Measurements from ENCODE around the gene CXCR1. TPM values are rescaled to one million over a fixed set of nuclear protein-coding genes. Genes with fewer than 3 reads are reported as not detected.
"Not testable (repeated sequence)": the region's sequence is repeated elsewhere in the genome, so short reads cannot be mapped to it uniquely, and the experiment has no call there.

CXCR1 gene
- total and polyA plus RNA-seq, 11 donors: 0.08 to 1.9 (median 0.47) TPM

DNA sequence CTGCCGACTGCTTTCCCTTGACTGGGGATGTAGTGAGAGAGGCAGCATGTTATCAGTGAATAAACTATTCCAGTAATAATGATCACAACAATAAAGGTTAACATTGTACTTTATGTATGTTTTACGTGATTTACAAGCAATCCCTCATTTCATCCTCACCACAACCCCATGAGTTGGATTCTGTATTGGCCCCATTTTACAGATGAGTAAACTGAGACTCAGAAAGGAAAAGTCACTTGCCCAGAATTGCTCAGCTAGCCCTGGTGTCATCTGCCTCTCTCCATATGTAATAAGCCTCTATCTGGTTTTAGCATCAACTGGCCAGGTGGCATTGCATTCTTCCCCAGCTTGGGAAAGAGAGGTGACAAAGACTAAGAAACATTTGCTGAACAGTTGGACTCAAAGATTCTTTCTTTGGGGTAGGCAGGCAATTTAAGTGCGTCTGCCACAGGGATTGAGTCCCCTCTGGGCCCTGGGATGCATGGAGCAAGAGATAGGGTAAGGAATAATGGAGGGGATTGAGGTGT, 38.8 kb downstream of the CXCR1 start:
- Histone ChIP-seq H3K36me3 (no peaks in the 10 kb centered on the region), H3K27me3 (peaks cover 0 to 8% (median 0%) of the 10 kb centered on the region in 9 donors), H3K4me1 (peaks cover 0 to 14% (median 1%) of the 10 kb centered on the region in 12 donors), H3K27ac (no peak overlapping the region), H3K9me3 (peaks cover 0 to 3% (median 0%) of the 10 kb centered on the region in 12 donors), H3K4me3 (no peak overlapping the region)
- 77 to 90% (median 85%) methylated on average over 3 of the region's 3 CpGs for WGBS, 4 donors
- no peak for ATAC-seq
- TF ChIP-seq, protein P1, sequence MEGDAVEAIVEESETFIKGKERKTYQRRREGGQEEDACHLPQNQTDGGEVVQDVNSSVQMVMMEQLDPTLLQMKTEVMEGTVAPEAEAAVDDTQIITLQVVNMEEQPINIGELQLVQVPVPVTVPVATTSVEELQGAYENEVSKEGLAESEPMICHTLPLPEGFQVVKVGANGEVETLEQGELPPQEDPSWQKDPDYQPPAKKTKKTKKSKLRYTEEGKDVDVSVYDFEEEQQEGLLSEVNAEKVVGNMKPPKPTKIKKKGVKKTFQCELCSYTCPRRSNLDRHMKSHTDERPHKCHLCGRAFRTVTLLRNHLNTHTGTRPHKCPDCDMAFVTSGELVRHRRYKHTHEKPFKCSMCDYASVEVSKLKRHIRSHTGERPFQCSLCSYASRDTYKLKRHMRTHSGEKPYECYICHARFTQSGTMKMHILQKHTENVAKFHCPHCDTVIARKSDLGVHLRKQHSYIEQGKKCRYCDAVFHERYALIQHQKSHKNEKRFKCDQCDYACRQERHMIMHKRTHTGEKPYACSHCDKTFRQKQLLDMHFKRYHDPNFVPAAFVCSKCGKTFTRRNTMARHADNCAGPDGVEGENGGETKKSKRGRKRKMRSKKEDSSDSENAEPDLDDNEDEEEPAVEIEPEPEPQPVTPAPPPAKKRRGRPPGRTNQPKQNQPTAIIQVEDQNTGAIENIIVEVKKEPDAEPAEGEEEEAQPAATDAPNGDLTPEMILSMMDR (IDR thresholded peaks at IDR 0.05): no peak
- TF ChIP-seq POLR2A (IDR thresholded peaks at IDR 0.05): no peak
- intact Hi-C loops (cut with DNase I): no loop called here
- DNase-seq: no peak

DNA sequence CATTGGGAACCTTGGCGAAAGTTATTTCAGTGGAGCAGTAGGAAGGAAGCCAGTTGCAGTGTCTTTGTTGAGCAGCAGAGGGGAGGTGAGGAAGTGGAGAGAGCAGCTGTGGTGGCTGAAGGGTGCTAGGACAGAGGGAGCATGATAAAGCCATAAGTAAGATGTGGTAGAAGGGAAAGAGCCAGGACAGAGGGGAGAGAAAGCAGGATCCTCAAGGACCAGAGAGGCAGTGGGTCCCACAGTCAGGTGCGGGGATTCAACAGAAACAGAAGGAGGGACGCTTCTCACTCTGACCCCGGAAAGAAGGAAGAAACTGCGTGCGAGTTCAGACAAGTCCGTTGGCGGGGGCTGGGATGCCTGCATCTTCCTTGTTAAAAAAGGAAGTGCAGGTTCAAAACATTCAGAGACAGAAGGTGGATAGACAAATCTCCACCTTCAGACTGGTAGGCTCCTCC, 41.1 kb downstream of the CXCR1 start, which contains the start of gene CXCR2:
Gene CXCR2, plus strand, starts transcription at position 403 of the 455 bp plus-strand sequence. CDS start 8,774 bp downstream, outside the sequence.
- Histone ChIP-seq H3K4me1 (peaks cover 0 to 14% (median 1%) of the 10 kb centered on the region in 12 donors), H3K36me3 (no peaks in the 10 kb centered on the region), H3K4me3 (peak within 1 kb of the TSS in 1 of 12 donors; percentile 25), H3K27ac (peak within 1 kb of the TSS in 1 of 12 donors; percentile 55), H3K27me3 (peaks cover 0 to 8% (median 0%) of the 10 kb centered on the region in 9 donors), H3K9me3 (peaks cover 0 to 26% (median 12%) of the 10 kb centered on the region in 12 donors)
- ATAC-seq (peak; percentile 46 to 70 (median 57)), DNase-seq (peak in 4 of 5 donors; percentile 32 to 66 (median 34))
- intact Hi-C loops (cut with DNase I): no loop called here
- TF ChIP-seq POLR2A (IDR thresholded peaks at IDR 0.05): no peak
- TF ChIP-seq, protein P1 (IDR thresholded peaks at IDR 0.05): no peak
- WGBS, 4 donors: 63 to 65% (median 64%) methylated on average over 8 of the region's 8 CpGs

DNA sequence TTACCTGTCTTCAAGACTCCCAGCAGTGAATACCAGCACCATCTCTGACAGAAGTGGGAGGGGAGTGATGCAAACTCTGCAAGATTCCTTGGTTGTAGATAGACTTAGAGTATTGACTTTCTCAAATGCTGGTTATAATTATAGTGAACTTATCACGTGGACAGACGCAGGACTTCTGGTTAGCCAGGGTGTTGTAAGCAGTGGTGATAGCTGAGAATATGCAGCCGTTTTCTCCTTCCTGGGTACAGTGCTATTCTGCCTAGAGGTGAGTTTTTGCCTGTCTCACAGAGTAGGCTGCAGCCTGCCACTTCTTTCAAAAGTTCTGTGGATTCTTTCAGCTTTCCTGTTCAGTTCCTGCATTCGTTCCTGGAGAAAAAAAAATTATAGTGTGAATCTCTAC, 41.7 kb downstream of the CXCR1 start:
- TF ChIP-seq POLR2A (IDR thresholded peaks at IDR 0.05): no peak
- TF ChIP-seq, protein P1 (IDR thresholded peaks at IDR 0.05): no peak
- Histone ChIP-seq H3K36me3 (no peaks in the 10 kb centered on the region), H3K27me3 (peaks cover 0 to 8% (median 0%) of the 10 kb centered on the region in 9 donors), H3K4me1 (peaks cover 0 to 14% (median 1%) of the 10 kb centered on the region in 12 donors), H3K4me3 (peak overlapping the region in 1 of 12 donors; percentile 25), H3K27ac (peak overlapping the region in 1 of 12 donors; percentile 55), H3K9me3 (peaks cover 0 to 30% (median 12%) of the 10 kb centered on the region in 12 donors)
- intact Hi-C loops (cut with DNase I): no loop called here
- ATAC-seq (peak; percentile 68 to 87 (median 76)), DNase-seq (no peak)
- WGBS, 4 donors: 15 to 25% (median 19%) methylated on average over 4 of the region's 4 CpGs

DNA sequence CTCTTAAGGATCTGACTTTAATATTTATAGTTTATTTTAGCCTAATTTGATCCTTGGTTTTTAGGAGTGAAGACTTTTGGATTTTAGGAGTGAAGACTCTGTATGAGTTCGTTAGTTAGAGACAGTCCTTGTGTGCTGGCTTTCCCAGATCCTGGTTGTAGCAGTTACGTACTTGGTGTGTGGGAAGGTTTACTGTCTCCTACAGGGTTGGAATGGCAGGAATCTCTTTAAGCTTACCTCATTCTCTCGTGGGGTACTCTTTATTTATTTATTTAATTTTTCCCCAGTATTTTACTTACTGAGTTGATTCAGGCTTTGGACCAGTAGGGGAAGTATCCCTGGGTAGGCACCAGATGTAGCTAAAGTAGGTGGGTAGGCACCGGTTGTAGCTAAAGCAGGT, 42.8 kb downstream of the CXCR1 start:
- no peak overlapping the region for H3K4me3 ChIP-seq
- peaks cover 0 to 7% (median 0%) of the 10 kb centered on the region in 9 donors for H3K27me3 ChIP-seq
- H3K36me3 ChIP-seq: no peaks in the 10 kb centered on the region
- 76 to 82% (median 81%) methylated on average over 4 of the region's 4 CpGs for WGBS, 4 donors
- H3K4me1 ChIP-seq: peaks cover 0 to 14% (median 1%) of the 10 kb centered on the region in 12 donors
- H3K27ac ChIP-seq: no peak overlapping the region
- TF ChIP-seq, protein P1 (IDR thresholded peaks at IDR 0.05): no peak
- TF ChIP-seq POLR2A (IDR thresholded peaks at IDR 0.05): no peak
- intact Hi-C loops (cut with DNase I): no loop called here
- H3K9me3 ChIP-seq: peaks cover 0 to 32% (median 12%) of the 10 kb centered on the region in 12 donors
- ATAC-seq: no peak
- no peak for DNase-seq

DNA sequence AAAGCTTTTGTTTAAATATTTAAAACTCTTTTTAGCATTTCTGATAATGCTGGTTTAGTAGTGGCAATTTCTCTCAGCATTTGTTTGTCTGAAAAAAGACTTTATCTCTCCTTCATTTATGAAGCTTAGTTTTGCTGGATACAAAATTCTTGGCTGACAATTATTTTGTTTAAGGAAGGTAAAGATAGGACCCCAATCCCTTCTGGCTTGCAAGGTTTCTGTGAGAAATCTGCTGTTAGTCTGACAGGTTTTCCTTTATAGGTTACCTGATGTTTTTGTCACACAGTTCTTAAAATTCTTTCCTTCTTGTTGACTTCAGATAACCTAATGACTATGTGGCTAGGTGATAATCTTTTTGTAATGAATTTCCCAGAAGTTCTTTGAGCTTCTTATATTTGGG, 44.5 kb downstream of the CXCR1 start:
- Histone ChIP-seq H3K4me1 (peaks cover 0 to 14% (median 1%) of the 10 kb centered on the region in 12 donors), H3K9me3 (peaks cover 0 to 36% (median 12%) of the 10 kb centered on the region in 12 donors)
- H3K27ac ChIP-seq; intact Hi-C loops (cut with DNase I); H3K27me3 ChIP-seq; H3K36me3 ChIP-seq; H3K4me3 ChIP-seq; ATAC-seq; DNase-seq: not testable (repeated sequence)

DNA sequence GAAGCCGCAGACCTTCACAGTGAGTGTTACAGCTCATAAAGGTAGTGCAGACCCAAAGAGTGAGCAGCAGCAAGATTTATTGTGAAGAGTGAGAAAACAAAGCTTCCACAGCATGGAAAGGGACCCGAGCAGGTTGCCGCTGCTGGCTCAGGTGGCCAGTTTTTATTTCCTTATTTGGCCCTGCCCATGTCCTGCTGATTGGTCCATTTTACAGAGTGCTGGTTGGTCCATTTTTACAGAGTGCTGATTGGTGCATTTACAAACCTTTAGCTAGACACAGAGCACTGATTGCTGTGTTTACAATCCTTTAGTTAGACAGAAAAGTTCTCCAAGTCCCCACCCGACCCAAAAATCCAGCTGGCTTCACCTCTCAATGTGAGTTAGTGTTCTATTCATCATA, 45.0 kb downstream of the CXCR1 start:
- H3K36me3 ChIP-seq; ATAC-seq; intact Hi-C loops (cut with DNase I); H3K4me3 ChIP-seq; H3K27me3 ChIP-seq; DNase-seq; H3K27ac ChIP-seq: not testable (repeated sequence)
- WGBS, 4 donors: 78 to 88% (median 81%) methylated on average over 4 of the region's 4 CpGs
- Histone ChIP-seq H3K4me1 (peaks cover 0 to 14% (median 1%) of the 10 kb centered on the region in 12 donors), H3K9me3 (peaks cover 0 to 41% (median 15%) of the 10 kb centered on the region in 12 donors)
